HG03469 (cell line): ENCODE results near the gene MRPL28.
"Not testable (repeated sequence)": the region's sequence is repeated elsewhere in the genome, so short reads cannot be mapped to it uniquely, and the experiment has no call there.

ENCODE experiments used
- ATAC-seq: cut with Tn5 transposase; IDR thresholded peaks from one replicate; pipeline ENCODE4 v1.9.1; 2021; ENCODE audit warnings: mild to moderate bottlenecking, moderate library complexity, moderate number of reproducible peaks; ENCODE audit not compliant: unreplicated experiment

MRPL28 gene

GRCh38 chr16:361341-361871, 8.9 kb downstream of the MRPL28 start:
- no peak for ATAC-seq

- ATAC-seq = no peak
Measured at GRCh38 chr16:360698-361336, 9.5 kb downstream of the MRPL28 start.

GRCh38 chr16:359871-360697, 10.3 kb downstream of the MRPL28 start:
- ATAC-seq = no peak

- no peak for ATAC-seq
Measured at GRCh38 chr16:359067-359763, 11.1 kb downstream of the MRPL28 start.

- no peak for ATAC-seq
Measured at GRCh38 chr16:356741-357140, 13.6 kb downstream of the MRPL28 start.

DNA sequence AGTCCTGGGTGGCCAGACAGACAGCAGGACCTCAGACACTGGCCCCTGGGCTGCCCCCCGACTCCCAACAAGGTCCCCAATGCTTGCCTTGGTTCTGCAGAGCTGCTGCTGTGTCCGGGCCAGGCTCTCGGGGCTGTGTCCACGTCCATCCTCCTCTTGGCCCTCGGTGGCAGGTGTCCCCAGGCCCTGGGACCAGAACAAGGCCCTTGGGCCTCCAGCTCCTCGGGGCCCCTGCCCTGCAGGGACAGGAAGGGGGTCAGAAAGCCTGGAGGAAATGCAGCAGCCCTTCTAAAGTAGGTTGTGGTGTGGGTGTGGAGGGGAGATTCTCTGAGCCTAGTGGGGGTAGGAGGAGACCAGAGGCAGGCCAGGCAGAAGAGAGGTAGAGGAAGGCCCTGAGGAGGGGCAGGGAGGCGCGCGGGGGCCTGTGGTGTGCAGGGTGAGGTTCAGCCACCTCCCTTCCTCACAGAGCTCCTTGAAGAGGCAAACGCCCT, 15.3 kb downstream of the MRPL28 start:
- ATAC-seq = no peak

DNA sequence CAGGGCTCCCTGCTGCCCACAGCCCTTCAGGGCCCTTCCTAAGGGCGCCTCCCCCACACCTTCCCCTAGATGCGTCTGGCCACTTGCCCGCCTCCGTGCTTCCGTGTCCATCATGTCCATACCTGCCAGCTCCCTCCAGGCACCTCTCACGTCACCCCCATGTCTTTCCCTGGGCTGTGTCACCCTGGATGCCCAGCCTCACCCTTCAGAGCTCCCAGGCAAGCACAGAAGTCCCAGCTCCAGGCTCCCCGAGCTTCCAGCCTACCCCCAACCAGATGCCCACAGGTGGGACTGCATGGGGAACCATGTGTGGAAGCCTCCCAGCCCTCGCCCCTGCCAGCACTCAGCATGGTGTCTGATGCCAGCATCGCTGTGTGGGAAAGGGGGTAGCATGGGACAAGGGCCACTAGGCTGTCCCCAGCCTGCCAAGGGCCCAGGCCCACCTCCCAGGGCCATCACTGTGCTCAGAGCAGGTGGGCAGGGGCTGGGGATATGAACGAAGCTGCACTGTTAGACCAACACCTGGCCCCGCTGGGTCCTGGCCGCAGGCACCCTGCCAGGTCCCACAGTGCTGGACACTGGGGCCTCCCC, 16.0 kb downstream of the MRPL28 start:
- no peak for ATAC-seq

- no peak for ATAC-seq
Measured at GRCh38 chr16:353404-354290, 16.7 kb downstream of the MRPL28 start.

DNA sequence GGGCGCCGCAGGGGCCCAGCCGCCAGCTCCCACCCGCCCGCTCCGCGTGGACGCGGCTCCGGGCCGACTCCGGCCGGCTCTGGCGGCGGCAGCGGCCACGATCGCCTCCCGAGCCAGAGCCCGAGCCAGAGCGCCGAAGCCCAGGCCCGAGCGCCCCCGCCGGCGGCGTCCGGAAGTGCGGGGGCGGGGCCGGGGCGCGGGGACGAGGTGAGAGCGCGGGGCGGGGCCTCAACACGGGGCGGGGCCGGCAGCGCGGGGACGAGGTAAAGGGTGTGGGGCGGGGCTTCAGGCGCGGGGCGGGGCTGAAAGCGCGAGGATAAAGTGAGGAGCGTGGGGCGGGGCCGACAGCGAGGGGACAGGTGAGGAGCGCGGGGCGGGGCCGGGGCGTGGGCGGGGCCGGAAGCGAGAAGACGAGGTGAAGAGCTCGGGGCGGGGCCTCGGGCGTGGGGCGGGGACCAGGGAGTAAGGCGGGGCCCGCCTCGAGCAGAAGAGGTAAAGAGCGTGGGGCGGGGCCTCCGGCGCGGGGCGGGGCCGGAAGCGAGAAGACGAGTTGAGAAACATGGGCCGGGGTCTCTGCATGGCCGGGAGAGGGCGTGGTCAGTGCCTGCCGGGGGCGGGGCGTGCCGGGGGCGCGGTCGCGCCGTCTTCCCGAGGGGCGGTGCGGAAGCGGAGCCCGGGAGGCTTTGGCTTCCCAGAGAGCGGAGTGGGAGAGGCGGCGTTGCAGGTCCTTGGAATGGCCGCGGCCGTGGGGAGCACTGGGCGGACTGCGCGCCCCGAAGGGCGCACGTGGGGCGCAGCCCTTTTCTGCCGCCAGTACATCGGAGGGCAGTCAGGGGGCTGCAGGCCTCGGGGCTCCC, 17.6 kb downstream of the MRPL28 start, which contains the start of gene AXIN1:
TSS of gene AXIN1 (minus strand) at position 177 of the 857 bp plus-strand sequence. CDS start 5,698 bp downstream, outside the sequence.
- no peak for ATAC-seq

DNA sequence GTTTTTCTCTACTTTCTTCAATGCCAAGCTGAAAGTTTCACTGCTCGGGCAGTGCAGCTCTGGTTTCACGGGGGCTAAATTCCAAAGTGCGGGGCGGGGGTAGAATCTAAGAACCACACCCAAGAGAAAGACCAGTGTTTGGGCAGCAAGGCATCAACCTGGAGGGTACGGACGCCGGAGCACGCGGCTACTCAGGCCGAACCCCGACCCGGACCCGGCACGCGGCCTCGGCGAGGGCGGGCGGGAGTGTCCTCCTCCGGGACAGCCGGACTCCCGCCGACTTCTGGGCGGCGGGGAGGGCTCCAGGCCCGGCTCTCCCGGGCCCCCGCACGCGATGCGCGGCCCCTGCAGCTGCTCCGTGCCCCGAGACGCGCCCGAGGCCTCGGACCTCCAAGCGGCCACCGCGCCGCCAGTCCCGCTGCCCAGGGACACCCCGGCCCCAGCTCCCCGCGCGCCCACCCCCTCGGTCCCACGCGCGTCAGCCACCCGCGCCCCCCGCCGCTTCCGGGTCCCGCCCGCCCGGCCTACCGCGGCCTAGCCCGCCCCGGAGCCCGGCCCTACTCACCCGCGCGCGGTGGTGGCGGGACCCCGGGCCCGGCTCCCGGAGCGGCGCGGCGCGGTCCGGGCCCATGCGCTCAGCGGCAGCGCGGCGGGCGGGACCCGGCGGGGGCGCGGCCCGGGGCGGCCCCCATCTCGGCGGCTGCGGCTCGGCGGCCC, 18.4 kb downstream of the MRPL28 start:
- ATAC-seq = no peak

GRCh38 chr16:350203-350602, 20.1 kb downstream of the MRPL28 start:
- ATAC-seq = no peak

DNA sequence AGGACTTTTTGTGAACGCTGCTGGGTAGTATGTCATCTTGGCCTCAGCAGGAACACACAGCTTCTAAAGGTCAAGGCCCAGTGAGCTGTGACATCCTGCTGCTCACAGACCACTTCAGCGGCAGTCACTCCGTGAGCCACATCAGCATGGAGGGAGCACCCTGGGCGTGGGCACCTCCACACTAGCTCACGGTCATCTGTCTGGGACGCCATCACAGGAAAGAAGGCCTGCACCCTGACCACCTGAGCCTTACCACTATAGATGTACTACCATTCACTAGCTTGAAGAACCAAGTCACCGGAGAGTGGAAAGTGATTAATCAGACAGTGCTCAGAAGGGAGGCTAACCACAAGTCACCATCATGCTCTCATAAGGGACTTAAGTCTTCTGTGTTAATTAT, 21.1 kb downstream of the MRPL28 start:
- no peak for ATAC-seq

DNA sequence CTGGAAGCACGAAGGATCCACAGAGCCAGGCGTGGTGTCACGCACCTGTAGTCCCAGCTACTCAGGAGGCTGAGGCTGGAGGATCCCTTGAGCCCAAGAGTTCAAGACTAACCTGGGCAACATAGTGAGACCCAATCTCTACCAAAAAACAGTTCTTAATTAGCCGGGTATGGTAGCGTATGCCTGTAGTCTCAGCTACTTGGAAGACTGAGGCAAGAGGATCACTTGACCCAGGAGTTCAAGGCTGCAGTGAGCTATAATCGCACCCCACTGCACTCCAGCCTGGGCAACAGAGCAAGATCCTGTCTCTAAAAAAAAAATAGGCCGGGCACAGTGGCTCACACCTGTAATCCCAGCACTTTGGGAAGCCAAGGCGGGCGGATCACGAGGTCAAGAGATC, 21.8 kb downstream of the MRPL28 start:
- ATAC-seq = not testable (repeated sequence)

- no peak for ATAC-seq
Measured at GRCh38 chr16:347203-347602, 23.1 kb downstream of the MRPL28 start.

GRCh38 chr16:346587-346986, 23.8 kb downstream of the MRPL28 start:
- no peak for ATAC-seq

GRCh38 chr16:345772-346171, 24.6 kb downstream of the MRPL28 start:
- no peak for ATAC-seq

GRCh38 chr16:342455-343213, 27.7 kb downstream of the MRPL28 start:
- ATAC-seq = no peak

DNA sequence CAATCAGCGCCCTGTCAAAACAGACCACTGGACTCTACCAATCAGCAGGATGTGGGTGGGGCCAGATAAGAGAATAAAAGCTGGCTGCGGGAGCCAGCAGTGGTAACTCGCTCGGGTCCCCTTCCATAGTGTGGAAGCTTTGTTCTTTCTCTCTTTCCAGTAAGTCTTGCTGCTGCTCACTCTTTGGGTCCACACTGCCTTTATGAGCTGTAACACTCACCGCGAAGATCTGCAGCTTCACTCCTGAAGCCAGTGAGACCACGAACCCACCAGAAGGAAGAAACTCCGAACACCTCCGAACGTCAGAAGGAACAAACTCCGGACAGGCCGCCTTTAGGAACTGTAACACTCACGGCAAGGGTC, 28.4 kb downstream of the MRPL28 start:
- not testable (repeated sequence) for ATAC-seq
